HG03139 (cell line): ENCODE results near the gene HRH2.
"Not testable (repeated sequence)": the region's sequence is repeated elsewhere in the genome, so short reads cannot be mapped to it uniquely, and the experiment has no call there.

Experiments used
- ATAC-seq: cut with Tn5 transposase; IDR thresholded peaks from one replicate; pipeline ENCODE4 v1.9.1; 2021; ENCODE audit not compliant: unreplicated experiment

Gene HRH2

DNA sequence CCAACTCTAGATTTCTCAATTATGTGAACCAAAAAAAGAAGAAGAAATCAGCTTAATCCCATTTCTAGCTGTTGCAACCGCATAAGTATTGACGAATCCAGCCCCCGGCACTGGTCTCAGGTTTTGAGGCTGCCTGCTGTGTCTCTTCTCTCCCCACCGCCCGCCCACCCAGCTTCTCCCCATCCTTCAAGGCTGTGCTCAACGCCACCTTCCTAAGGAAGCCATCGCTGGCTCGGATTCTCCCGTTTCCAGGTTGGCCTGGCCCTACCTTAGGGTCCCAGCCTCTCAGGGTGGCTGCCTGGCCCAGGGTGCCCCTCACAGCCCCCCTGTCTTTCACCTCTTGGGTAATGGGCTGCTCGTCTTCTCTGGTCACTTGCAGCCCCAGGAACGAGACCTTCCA lies 77.8 kb downstream of the HRH2 start:
- no peak for ATAC-seq

DNA sequence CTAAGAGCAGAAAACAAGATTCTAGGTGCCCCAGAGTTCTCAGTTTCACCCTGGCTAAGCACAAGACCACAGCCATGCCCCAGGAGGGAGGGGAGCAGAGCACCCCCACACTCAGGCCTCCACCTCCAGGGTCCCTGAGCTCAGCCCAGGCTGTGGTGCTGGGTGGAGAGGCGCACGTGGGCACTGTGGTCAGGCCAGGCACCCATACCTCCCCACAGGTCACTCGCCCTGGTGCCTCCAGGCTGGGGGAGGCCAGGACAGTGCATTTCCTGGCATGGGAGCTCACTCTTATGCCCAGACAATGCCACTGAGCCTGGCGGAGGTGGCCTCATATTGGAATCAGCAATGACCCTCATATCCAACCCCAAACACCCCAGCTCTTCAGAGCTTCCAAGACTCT lies 78.8 kb downstream of the HRH2 start:
- no peak for ATAC-seq

DNA sequence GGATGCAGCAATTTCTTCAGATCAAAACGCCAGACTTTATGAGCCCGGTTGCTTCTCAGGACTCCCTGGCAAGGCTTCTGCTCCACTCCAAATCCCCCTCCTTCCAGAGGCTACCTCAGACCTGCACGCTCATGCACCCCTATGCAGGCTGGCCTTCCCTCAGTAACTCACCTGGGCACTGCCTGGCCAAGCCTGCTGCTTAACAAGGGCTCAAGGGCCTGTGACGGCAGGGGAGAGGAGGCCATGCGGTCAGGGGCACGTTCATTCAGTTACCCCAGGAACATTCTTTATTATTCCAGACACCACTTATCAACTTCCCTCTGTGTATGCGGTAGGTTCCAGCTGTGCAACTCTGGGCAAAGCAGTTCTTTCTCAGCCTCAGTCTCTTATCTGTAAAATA lies 79.6 kb downstream of the HRH2 start:
- no peak for ATAC-seq

GRCh38 chr5:175738126-175738525 lies 80.3 kb downstream of the HRH2 start:
- ATAC-seq = no peak

- ATAC-seq = no peak
These were observed 80.8 kb downstream of the HRH2 start for GRCh38 chr5:175738602-175739133.

- ATAC-seq = no peak
These were observed 82.1 kb downstream of the HRH2 start for GRCh38 chr5:175740014-175740413.

DNA sequence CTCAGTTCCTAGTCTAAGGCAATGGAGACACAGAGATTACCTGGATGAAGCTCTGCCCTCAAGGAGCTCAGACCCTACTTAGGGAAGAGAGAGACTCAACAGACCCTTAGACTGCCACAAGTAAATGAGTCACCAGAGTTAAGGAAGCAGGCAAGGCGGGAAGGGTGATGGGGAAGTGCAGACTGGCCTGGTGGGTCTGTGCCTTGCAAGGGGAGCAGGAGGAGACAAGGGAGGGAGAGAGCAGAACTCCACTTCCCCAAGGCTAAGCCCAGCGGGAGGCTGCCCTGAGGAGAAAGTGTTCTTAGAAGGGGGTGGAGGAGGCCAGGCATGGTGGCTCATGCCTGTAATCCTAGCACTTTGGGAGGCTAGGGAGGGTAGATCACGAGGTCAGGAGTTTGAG lies 83.7 kb downstream of the HRH2 start:
- no peak for ATAC-seq

DNA sequence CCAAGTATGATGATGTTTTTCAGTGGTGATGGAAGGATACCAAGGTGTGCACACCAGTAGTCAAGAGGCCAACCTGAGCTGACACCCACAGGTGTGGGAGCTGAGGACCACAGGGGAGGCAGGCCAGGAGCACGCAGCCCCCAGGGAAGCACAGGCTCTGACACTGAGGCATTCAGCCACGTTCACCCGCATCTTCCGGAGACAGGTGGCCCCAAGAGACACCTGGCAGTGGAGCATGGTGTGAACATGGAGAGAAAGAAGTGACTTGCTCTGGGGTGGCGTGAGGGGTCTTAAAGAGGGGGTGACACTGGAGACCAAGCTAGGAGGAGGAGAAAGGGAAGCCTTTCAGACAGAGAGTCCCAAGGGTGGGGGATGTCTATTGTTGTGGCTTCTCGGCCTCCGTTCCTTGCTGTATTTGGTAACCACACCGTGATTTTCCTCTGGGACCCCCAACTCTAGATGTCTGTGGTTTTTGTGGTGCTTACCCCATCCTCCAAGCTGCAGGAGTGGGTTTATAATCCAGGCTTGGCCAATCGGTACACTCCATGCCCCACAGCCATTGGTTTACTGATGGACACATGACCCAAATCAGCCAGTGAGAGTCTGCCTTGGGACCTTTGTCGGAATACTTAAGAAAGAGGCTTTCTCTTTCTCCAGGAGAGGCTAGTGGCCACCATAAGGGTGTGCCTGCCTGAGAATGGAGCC lies 84.6 kb downstream of the HRH2 start:
- ATAC-seq = no peak

DNA sequence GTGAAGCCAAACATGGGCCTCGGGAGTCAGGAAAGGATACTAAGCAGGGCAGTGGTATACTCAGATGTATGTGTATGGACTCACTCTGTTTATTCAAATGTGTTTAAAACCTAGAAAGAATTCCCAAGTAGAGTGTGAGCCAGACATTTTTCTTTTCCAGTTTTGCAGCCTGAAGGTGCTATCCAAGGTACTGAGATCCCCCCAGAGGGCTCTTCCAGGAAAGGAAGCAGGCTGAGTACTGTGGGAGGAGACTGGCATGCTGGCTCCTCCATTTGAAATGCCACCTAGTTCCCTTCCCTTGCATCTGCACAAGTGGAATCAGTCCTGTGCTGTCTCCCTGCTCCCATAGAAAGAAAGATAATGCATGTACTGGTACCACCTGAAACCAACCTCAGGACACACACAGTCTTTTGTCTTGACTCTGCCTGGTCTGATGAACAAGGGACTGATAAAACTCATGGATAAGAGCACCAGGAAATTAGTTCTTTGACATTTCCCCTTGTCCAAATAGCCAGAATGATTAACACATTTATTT lies 85.9 kb downstream of the HRH2 start:
- ATAC-seq = no peak

DNA sequence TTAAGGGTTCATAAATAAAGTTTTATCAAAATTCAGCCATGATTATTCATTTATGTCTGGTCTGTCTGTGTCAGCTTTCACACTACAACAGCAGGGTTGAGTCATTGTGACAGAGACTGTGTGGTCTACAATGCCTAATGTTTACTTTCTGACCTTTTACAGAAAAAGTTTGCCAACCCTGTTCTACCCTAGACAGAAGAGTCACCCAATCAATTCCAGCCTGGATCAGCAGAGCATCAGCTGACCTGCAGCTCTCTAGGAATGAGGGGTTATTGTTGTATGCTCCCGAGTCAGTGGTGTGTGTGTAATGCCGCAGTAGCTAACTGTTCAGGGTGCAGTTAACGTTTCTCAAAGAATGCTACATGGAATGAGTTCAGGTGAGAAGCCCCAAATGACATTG lies 87.3 kb downstream of the HRH2 start:
- no peak for ATAC-seq

- no peak for ATAC-seq
These were observed 89.0 kb downstream of the HRH2 start for GRCh38 chr5:175746851-175747250.

DNA sequence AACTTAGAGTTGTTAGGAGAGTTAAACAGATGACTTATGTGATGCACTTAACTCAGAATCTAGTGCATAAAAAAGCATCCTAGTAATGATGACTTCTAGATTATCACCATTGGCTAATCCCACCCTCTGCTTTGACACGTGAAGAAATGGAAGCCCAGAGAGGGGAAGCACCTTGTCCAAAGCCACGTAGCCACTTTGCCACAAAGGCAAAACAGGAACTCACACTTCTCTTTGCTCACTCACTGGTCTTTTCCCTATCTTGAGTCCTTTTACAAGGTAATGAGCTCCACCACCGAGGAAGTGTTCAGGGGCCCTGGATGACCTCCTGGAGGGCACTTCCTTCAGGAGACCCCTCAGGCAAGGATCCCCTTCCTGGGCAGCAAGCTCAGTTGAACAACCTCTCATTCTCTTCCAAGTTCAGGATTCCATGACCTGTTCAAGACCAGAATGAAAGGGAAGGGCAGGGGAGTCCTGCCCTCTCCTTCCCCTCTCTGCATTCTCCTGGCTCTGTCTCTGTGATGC lies 89.7 kb downstream of the HRH2 start:
- ATAC-seq = no peak

- ATAC-seq = no peak
These were observed 90.8 kb downstream of the HRH2 start for GRCh38 chr5:175748650-175749049.

- ATAC-seq = no peak
These were observed 91.7 kb downstream of the HRH2 start for GRCh38 chr5:175749591-175749990.

DNA sequence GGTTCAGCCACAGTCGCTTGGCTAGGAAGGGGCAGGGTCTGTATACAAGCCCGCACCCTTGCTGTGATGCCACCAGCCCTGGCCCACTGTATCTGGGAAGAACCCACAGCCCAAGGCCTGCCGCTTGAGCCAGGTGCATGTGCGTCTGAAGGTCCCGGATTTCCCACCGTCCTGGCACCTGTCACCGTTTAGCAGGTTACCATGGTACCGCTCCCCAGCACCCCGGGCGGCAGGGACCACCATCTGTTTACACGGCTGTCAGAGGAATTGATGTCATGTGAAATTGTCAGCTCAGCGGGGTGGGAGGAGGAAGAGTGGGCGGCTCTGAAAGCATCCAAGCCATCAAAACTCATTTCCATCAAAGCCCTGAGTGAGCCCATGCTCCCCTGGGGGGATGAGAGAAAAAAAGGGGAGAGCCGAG lies 92.7 kb downstream of the HRH2 start:
- ATAC-seq = no peak

DNA sequence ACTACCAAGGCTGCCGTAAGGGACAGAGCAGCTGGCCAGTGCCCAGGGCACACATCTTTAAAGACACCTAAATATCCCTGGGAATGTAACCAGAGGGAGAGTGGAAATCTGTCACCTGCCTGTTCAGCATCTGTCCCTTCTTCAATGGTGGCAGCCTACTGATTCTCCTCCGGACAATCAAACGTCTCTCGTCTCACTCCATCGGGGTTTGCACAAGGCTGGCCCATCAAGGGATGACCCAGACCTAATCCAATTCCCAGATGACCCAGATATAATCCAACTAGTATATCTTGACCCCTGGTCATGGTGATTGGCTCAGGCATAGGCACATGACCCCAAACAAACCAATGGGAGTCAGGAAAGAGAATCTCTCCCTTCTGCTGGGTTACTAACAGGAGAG lies 93.5 kb downstream of the HRH2 start:
- ATAC-seq = no peak

GRCh38 chr5:175752826-175753535 lies 95.1 kb downstream of the HRH2 start:
- no peak for ATAC-seq

DNA sequence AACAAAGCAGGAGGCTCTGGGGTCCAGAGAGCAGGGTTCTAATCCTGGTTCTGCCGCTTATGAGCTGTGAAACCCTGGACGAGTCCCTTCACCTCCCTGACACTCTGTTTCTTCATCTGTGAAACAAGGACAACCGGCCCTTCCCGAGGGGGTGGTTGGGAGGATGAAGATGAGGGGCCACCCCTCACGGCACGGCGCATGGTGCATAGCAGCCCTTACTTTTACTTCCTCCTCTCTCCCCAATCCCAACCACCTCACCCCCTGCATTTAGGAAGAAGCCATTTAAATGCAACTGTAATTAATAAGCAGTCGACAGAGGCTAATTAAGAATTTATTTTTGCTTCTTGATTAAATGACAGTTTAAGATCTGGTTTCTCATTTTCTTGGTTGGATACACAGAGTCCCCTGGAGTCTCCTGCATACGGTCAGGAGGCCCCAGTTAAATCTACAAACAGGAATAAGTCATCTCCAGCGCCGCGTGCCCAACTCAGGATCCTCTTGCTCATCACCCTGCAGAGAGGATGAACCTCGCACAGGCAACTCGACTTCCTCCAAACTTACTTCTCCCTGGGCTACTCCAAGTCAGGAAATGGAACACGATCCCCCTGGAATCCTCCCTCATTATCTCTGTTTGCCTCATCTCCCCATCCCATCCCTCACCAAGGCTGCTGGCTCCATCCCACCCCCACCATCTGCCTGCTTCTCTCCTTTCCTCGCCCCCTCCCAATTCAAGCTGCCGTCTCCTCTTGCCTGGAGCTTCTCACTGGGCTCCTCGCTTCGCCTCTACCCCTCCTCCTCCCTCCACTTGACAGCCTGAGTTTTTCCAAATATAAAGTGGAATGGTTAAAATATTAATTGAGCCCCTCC lies 95.9 kb downstream of the HRH2 start:
- no peak for ATAC-seq

GRCh38 chr5:175759991-175760390 lies 102.1 kb downstream of the HRH2 start:
- not testable (repeated sequence) for ATAC-seq
